CD4-positive, CD25-positive, alpha-beta regulatory T cell (primary cell): ENCODE data around the gene SKAP2. TPM values are rescaled to one million over a fixed set of nuclear protein-coding genes. Genes with fewer than 3 reads are reported as not detected.

ENCODE experiments used
- ATAC-seq, 2 donors: fragments of 150-1000 bp; cut with Tn5 transposase; one replicate each; pipeline ENCODE4 v1.10.0; 2021; ENCODE audit warnings: low read depth in 2 of 2, moderate number of reproducible peaks in 2 of 2, moderate library complexity in 1 of 2
- DNase-seq, 3 donors: peaks; one replicate each; pipeline versions ENCODE4 v3.0.0 to v3.0.0-alpha.2; 2012 to 2022; ENCODE audit warnings: mixed read lengths in 1 of 3
- H3K27ac ChIP-seq: one replicate; pipeline ENCODE4 v1.7.0; 2013; ENCODE audit warnings: mild to moderate bottlenecking, low read length; ENCODE audit not compliant: insufficient read depth, poor library complexity, severe bottlenecking
- H3K27me3 ChIP-seq: one replicate; pipeline ENCODE4 v1.7.0; 2013; ENCODE audit warnings: low read length; ENCODE audit not compliant: control insufficient read depth, insufficient read depth
- H3K36me3 ChIP-seq: one replicate; pipeline ENCODE4 v1.7.0; 2013; ENCODE audit warnings: mild to moderate bottlenecking, low read length, moderate library complexity; ENCODE audit not compliant: control insufficient read depth, insufficient read depth
- H3K4me1 ChIP-seq: 2 replicates; pipeline ENCODE4 v1.7.0; 2013; ENCODE audit warnings: mild to moderate bottlenecking, low read length; ENCODE audit not compliant: insufficient read depth, control insufficient read depth, poor library complexity, severe bottlenecking
- H3K4me3 ChIP-seq: one replicate; pipeline ENCODE4 v1.7.0; 2013; ENCODE audit warnings: low read depth, mild to moderate bottlenecking, low read length, moderate library complexity
- H3K9me3 ChIP-seq, 2 experiments: 1 replicate in 1 of 2; 2 replicates in 1 of 2; pipeline ENCODE4 v1.7.0; 2013; ENCODE audit warnings: low read length in 2 of 2, mild to moderate bottlenecking in 1 of 2, moderate library complexity in 1 of 2; ENCODE audit not compliant: control insufficient read depth in 2 of 2
- H3K27ac Mint-ChIP-seq, 3 donors: one replicate each; pipeline ENCODE4 v1.8.0; 2020 to 2022; ENCODE audit warnings: mild to moderate bottlenecking in 3 of 3, mixed read lengths in 3 of 3, moderate library complexity in 2 of 3
- H3K27me3 Mint-ChIP-seq: one replicate; pipeline ENCODE4 v1.8.0; 2022; ENCODE audit warnings: mild to moderate bottlenecking, mixed read lengths
- H3K36me3 Mint-ChIP-seq: one replicate; pipeline ENCODE4 v1.8.0; 2020; ENCODE audit warnings: mixed read lengths
- H3K4me1 Mint-ChIP-seq, 4 donors: one replicate each; pipeline ENCODE4 v1.8.0; 2020 to 2022; ENCODE audit warnings: mixed read lengths in 4 of 4, mild to moderate bottlenecking in 1 of 4
- H3K4me3 Mint-ChIP-seq, 4 donors: one replicate each; pipeline ENCODE4 v1.8.0; 2020 to 2022; ENCODE audit warnings: mild to moderate bottlenecking in 4 of 4, mixed read lengths in 4 of 4, moderate library complexity in 3 of 4
- H3K9me3 Mint-ChIP-seq, 7 donors: one replicate each; pipeline ENCODE4 v1.8.0; 2020 to 2022; ENCODE audit warnings: mixed read lengths in 7 of 7, mild to moderate bottlenecking in 3 of 7, moderate library complexity in 2 of 7
- polyA plus RNA-seq, 4 donors: library from polyadenylated mRNA; unstranded; fragments of 300-500 nt; fragmentation: Illumina TruSeq; gene quantifications; one replicate each; pipeline ENCODE4 v1.2.3, GENCODE V29; 2021
- total RNA-seq: library from RNA; stranded (reverse); gene quantifications from one replicate; pipeline ENCODE4 v1.2.3, GENCODE V29; 2022

Gene SKAP2
- total RNA-seq (23.4 TPM), polyA plus RNA-seq (10 to 100 TPM; 20.6 to 47.2 (median 36.1) TPM)

- Histone ChIP-seq H3K27me3 (peaks cover 2% of the 10 kb centered on the region), H3K27ac (peak within 1 kb of the TSS; percentile 83), H3K4me3 (peak within 1 kb of the TSS; percentile 98), H3K4me1 (peaks cover 14% of the 10 kb centered on the region), H3K36me3 (no peaks in the 10 kb centered on the region), H3K9me3 (no peaks in the 10 kb centered on the region)
- H3K4me3 Mint-ChIP-seq, result peak within 1 kb of the TSS; percentile 91 to 97 (median 96)
- peak within 1 kb of the TSS; percentile 93 to 96 (median 94) for H3K27ac Mint-ChIP-seq
- H3K9me3 Mint-ChIP-seq, result peaks cover 0 to 3% (median 0%) of the 10 kb centered on the region in 7 donors
- peaks cover 49% of the 10 kb centered on the region for H3K27me3 Mint-ChIP-seq
- peak; percentile 83 to 91 (median 85) for DNase-seq
- no peaks in the 10 kb centered on the region for H3K36me3 Mint-ChIP-seq
- peak; percentile 88 to 92 for ATAC-seq
- H3K4me1 Mint-ChIP-seq, result peaks cover 6 to 29% (median 18%) of the 10 kb centered on the region in 4 donors
Observed at GRCh38 chr7:26864309-26865093, at the start of gene SKAP2. Gene SKAP2, minus strand, starts transcription at chr7:26864590. Its CDS starts 161 bp downstream, at chr7:26864429.

GRCh38 chr7:26912933-26913536, 48.6 kb upstream of the SKAP2 start:
- ATAC-seq (no peak), DNase-seq (no peak)
- no peak overlapping the region for H3K27ac Mint-ChIP-seq

GRCh38 chr7:26912338-26912737, 47.9 kb upstream of the SKAP2 start:
- peaks cover 13% of the 10 kb centered on the region for H3K27me3 Mint-ChIP-seq
- no peak overlapping the region for H3K27ac ChIP-seq
- peak overlapping the region in 1 of 4 donors; percentile 23 for H3K4me3 Mint-ChIP-seq
- H3K36me3 Mint-ChIP-seq, result no peaks in the 10 kb centered on the region
- peaks cover 0 to 2% (median 0%) of the 10 kb centered on the region in 7 donors for H3K9me3 Mint-ChIP-seq
- DNase-seq, result no peak
- no peaks in the 10 kb centered on the region for H3K27me3 ChIP-seq
- H3K4me3 ChIP-seq, result no peak overlapping the region
- no peak overlapping the region for H3K27ac Mint-ChIP-seq
- no peaks in the 10 kb centered on the region for H3K9me3 ChIP-seq
- no peaks in the 10 kb centered on the region for H3K36me3 ChIP-seq
- no peaks in the 10 kb centered on the region for H3K4me1 ChIP-seq
- ATAC-seq, result no peak
- no peaks in the 10 kb centered on the region for H3K4me1 Mint-ChIP-seq

More at GRCh38 chr7:26912933-26913536, 48.6 kb upstream of the SKAP2 start:
- Mint-ChIP-seq H3K9me3 (peaks cover 0 to 2% (median 0%) of the 10 kb centered on the region in 7 donors), H3K36me3 (no peaks in the 10 kb centered on the region), H3K27me3 (peaks cover 13% of the 10 kb centered on the region), H3K4me3 (no peak overlapping the region), H3K4me1 (no peaks in the 10 kb centered on the region)
- no peaks in the 10 kb centered on the region for H3K27me3 ChIP-seq
- no peak overlapping the region for H3K27ac ChIP-seq
- no peaks in the 10 kb centered on the region for H3K9me3 ChIP-seq
- H3K4me1 ChIP-seq, result no peaks in the 10 kb centered on the region
- no peaks in the 10 kb centered on the region for H3K36me3 ChIP-seq
- H3K4me3 ChIP-seq, result no peak overlapping the region

- Mint-ChIP-seq H3K4me1 (no peaks in the 10 kb centered on the region), H3K27me3 (peaks cover 9% of the 10 kb centered on the region), H3K36me3 (no peaks in the 10 kb centered on the region), H3K4me3 (peak overlapping the region in 1 of 4 donors; percentile 33), H3K9me3 (peaks cover 0 to 2% (median 0%) of the 10 kb centered on the region in 7 donors), H3K27ac (no peak overlapping the region)
- Histone ChIP-seq H3K4me3 (no peak overlapping the region), H3K36me3 (no peaks in the 10 kb centered on the region), H3K27me3 (no peaks in the 10 kb centered on the region), H3K9me3 (no peaks in the 10 kb centered on the region), H3K27ac (no peak overlapping the region), H3K4me1 (no peaks in the 10 kb centered on the region)
- no peak for DNase-seq
- ATAC-seq, result no peak
Observed at GRCh38 chr7:26910221-26910620, 45.8 kb upstream of the SKAP2 start.

- H3K9me3 Mint-ChIP-seq, result peaks cover 0 to 3% (median 0%) of the 10 kb centered on the region in 7 donors
Observed at GRCh38 chr7:26900251-26900650, 35.9 kb upstream of the SKAP2 start.

GRCh38 chr7:26899519-26899918, 35.1 kb upstream of the SKAP2 start:
- Mint-ChIP-seq H3K9me3 (peaks cover 0 to 3% (median 0%) of the 10 kb centered on the region in 7 donors), H3K27ac (no peak overlapping the region), H3K36me3 (no peaks in the 10 kb centered on the region), H3K27me3 (peaks cover 24% of the 10 kb centered on the region), H3K4me1 (no peaks in the 10 kb centered on the region), H3K4me3 (no peak overlapping the region)
- H3K9me3 ChIP-seq, result no peaks in the 10 kb centered on the region
- no peaks in the 10 kb centered on the region for H3K36me3 ChIP-seq
- H3K4me3 ChIP-seq, result no peak overlapping the region
- DNase-seq, result no peak
- no peaks in the 10 kb centered on the region for H3K4me1 ChIP-seq
- no peak for ATAC-seq
- peaks cover 28% of the 10 kb centered on the region for H3K27me3 ChIP-seq
- no peak overlapping the region for H3K27ac ChIP-seq

More at GRCh38 chr7:26900251-26900650, 35.9 kb upstream of the SKAP2 start:
- Histone ChIP-seq H3K27ac (no peak overlapping the region), H3K4me3 (no peak overlapping the region), H3K9me3 (no peaks in the 10 kb centered on the region), H3K36me3 (no peaks in the 10 kb centered on the region), H3K4me1 (no peaks in the 10 kb centered on the region), H3K27me3 (peaks cover 28% of the 10 kb centered on the region)
- no peaks in the 10 kb centered on the region for H3K4me1 Mint-ChIP-seq
- DNase-seq (no peak), ATAC-seq (no peak)
- H3K4me3 Mint-ChIP-seq, result no peak overlapping the region
- H3K27me3 Mint-ChIP-seq, result peaks cover 17% of the 10 kb centered on the region
- H3K36me3 Mint-ChIP-seq, result no peaks in the 10 kb centered on the region
- no peak overlapping the region for H3K27ac Mint-ChIP-seq

GRCh38 chr7:26898891-26899290, 34.5 kb upstream of the SKAP2 start:
- Mint-ChIP-seq H3K27me3 (peaks cover 29% of the 10 kb centered on the region), H3K36me3 (no peaks in the 10 kb centered on the region), H3K27ac (no peak overlapping the region), H3K4me3 (no peak overlapping the region), H3K4me1 (no peaks in the 10 kb centered on the region), H3K9me3 (no peaks in the 10 kb centered on the region)
- peaks cover 28% of the 10 kb centered on the region for H3K27me3 ChIP-seq
- no peak overlapping the region for H3K27ac ChIP-seq
- DNase-seq (no peak), ATAC-seq (no peak)
- no peaks in the 10 kb centered on the region for H3K4me1 ChIP-seq
- no peaks in the 10 kb centered on the region for H3K36me3 ChIP-seq
- no peaks in the 10 kb centered on the region for H3K9me3 ChIP-seq
- H3K4me3 ChIP-seq, result no peak overlapping the region
